ENCODE measurements around the gene NFYC. TPM values are rescaled to one million over a fixed set of nuclear protein-coding genes. Genes with fewer than 3 reads are reported as not detected.

NFYC gene
- total RNA-seq, 6 experiments from 2014 or later: 31.0 to 48.1 (median 43.8) TPM

DNA sequence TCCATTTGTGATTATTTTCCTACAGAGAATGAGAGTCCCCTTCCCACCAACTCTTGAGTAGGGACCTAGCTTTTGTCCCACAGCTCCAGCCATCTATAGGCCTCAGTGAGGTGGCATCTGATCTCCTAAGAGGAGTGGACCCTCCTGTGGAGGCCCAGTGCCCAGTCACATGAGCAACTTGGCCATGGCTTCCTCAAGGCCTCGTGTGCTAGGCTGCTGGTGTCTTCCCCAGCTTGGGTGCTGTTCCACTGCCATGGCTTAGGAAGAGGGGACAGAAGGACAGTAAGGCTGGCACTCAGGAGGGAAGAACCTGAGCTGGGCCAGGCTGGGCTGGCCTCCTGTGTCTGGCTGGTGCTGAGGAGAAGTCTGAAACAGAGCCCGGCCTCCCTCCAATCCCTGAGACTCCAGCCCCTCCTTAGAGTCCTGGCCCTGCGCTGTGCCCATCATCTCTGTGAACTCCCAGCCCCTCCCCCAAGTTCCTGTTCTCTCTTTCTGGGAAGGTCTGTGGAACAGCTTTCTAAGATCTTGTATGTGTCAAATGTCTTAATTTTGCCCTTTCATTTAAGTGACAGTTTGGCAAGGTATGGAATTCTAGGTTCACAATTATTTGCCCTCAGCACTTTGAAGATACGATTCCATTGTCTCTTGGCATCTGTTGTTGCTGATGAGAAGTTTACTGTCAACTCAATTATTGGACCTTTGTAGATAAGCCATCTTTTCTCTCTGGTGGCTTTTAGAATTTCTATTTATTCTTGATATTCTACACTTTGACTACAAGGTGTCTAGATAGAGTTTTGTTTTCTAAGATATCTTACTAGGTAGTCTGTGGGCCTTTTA is 85.0 kb downstream of the NFYC start:
- Mint-ChIP-seq H3K4me3 (no peak overlapping the region), H3K36me3 (ENCODE audit: low read depth) (peaks cover 27% of the 10 kb centered on the region), H3K4me1 (ENCODE audit: low read depth) (peaks cover 7% of the 10 kb centered on the region), H3K27me3 (ENCODE audit: insufficient read depth) (peaks cover 1% of the 10 kb centered on the region; the same call in 1 of the 2 replicates), H3K27ac (no peak overlapping the region), H3K9me3 (peaks cover 13% of the 10 kb centered on the region)
- DNase-seq: no peak
- no peak for TF ChIP-seq CTCF (IDR thresholded peaks at IDR 0.05)

DNA sequence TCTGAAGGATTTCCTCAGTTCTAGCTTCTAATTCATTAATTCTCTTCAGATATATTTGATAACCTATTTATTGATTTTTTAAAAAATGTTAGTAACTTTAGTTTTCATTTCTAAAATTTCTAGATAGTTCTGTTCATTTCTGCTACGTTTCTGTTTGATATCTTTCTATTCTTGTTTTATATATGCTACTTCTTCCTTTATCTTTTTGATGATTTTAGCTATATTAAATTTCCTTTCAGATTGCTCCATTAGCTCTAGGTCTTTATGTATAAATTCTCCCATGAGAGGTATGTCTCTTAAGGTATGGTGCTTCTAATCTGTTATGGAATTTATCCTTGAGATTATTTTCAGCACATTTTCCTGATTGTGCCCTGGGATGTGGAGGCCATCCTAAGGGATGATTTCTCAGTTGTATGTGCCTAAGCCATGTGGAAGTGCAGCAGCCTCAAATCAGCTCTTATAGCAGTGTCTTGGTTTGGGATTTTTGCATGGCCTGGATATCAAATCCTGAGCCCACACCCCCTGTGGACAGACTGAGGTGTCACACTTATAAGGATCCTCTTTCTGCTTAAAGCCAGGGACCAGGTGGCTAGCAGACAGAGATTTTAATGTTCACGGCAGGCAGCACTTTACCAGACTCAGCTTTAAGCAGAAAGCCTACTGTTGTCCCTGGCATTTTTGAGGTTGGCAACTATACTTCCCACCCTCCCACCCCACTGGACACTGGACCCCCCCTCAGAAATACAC is 85.9 kb downstream of the NFYC start:
- TF ChIP-seq CTCF (IDR thresholded peaks at IDR 0.05): no peak
- peaks cover 10% of the 10 kb centered on the region for H3K27me3 Mint-ChIP-seq (ENCODE audit: insufficient read depth)
- peaks cover 7% of the 10 kb centered on the region for H3K4me1 Mint-ChIP-seq (ENCODE audit: low read depth)
- peaks cover 13% of the 10 kb centered on the region for H3K9me3 Mint-ChIP-seq
- no peak overlapping the region for H3K4me3 Mint-ChIP-seq
- DNase-seq: no peak
- H3K36me3 Mint-ChIP-seq (ENCODE audit: low read depth): peaks cover 27% of the 10 kb centered on the region
- H3K27ac Mint-ChIP-seq: no peak overlapping the region

DNA sequence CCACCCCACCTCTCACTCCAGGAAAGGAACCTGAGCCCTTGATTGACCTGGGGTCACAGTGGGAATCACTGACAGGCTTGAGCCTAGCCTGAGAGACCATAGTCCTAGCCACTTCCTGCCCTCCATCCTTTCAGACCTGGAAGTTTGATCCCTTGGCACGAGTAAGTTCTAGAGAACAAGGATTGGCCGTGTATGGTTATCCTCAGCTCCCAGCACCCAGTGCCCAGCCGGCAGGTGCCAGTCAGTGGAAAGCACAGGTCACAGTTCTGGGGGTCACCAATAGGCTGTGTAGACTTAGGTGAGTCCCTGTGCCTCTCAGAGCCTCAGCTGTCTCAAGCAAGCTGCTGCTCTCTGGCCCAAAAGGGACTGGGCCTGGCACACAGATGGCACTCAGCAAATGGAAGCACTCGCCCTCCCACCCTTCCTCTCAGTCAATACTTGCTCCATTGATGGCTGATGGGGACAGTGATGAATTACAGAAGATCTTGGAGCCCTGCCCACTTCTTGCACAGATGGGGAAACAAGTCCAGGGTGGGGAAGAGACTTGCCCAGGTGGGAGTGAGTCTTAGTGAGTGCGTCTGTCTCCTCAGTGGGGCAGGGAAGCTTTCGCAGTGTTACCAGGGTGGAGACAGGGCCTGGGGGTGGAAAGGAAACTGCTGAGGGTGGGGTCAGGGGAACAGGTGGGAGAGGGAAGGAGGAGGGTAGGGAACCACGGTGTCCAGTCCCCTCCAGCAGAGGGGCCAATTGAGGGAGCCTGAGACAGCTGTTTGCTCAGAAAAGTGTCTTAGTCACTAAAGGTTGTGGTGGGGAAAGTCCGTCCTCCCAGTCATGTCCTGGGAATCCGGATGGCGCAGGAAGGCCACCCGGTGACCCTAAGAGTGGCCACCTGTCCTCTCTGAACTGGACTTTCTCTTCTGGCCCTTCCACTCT is 89.4 kb downstream of the NFYC start:
- Mint-ChIP-seq H3K27ac (no peak overlapping the region), H3K9me3 (peaks cover 13% of the 10 kb centered on the region), H3K4me1 (ENCODE audit: low read depth) (peaks cover 10% of the 10 kb centered on the region), H3K27me3 (ENCODE audit: insufficient read depth) (peaks cover 28% of the 10 kb centered on the region), H3K36me3 (ENCODE audit: low read depth) (peaks cover 16% of the 10 kb centered on the region), H3K4me3 (no peak overlapping the region)
- no peak for TF ChIP-seq CTCF (IDR thresholded peaks at IDR 0.05)
- no peak for DNase-seq

- Mint-ChIP-seq H3K9me3 (peaks cover 10% of the 10 kb centered on the region), H3K4me3 (no peak overlapping the region), H3K27me3 (ENCODE audit: insufficient read depth) (peaks cover 29% of the 10 kb centered on the region), H3K27ac (no peak overlapping the region), H3K36me3 (ENCODE audit: low read depth) (peaks cover 10% of the 10 kb centered on the region), H3K4me1 (ENCODE audit: low read depth) (peaks cover 10% of the 10 kb centered on the region)
- no peak for TF ChIP-seq CTCF (IDR thresholded peaks at IDR 0.05)
- DNase-seq: no peak
These were observed 90.1 kb downstream of the NFYC start for GRCh38 chr1:40781608-40781971.

GRCh38 chr1:40782371-40782956 is 91.0 kb downstream of the NFYC start:
- H3K4me1 Mint-ChIP-seq (ENCODE audit: low read depth): peaks cover 10% of the 10 kb centered on the region
- H3K27ac Mint-ChIP-seq: no peak overlapping the region
- no peak for TF ChIP-seq CTCF (IDR thresholded peaks at IDR 0.05)
- H3K9me3 Mint-ChIP-seq: peaks cover under 1% of the 10 kb centered on the region
- H3K27me3 Mint-ChIP-seq (ENCODE audit: insufficient read depth): peaks cover 33% of the 10 kb centered on the region
- no peak for DNase-seq
- H3K4me3 Mint-ChIP-seq: no peak overlapping the region; the same call in 1 of the 2 replicates
- peaks cover 1% of the 10 kb centered on the region for H3K36me3 Mint-ChIP-seq (ENCODE audit: low read depth)
